Fibroblast of lung (primary cell): ENCODE results near the gene ZCRB1. TPM values are rescaled to one million over a fixed set of nuclear protein-coding genes. Genes with fewer than 3 reads are reported as not detected.

ENCODE experiments used
- DNase-seq, 2 donors: peaks; one replicate each; pipeline versions ENCODE4 v3.0.0 to v3.0.0-alpha.2; 2010; ENCODE audit warnings: low read depth in 2 of 2
- H2AFZ ChIP-seq: 2 replicates; pipeline ENCODE4 v1.5.1; 2012; ENCODE audit warnings: low read length, control low read depth, inconsistent platforms
- H3K27ac ChIP-seq: 2 replicates; pipeline ENCODE4 v1.5.1; 2011; ENCODE audit warnings: low read length, control low read depth; ENCODE audit not compliant: insufficient read depth
- H3K27me3 ChIP-seq: 2 replicates; pipeline ENCODE4 v1.5.1; 2011; ENCODE audit warnings: mild to moderate bottlenecking, low read length; ENCODE audit not compliant: control insufficient read depth, insufficient read depth
- H3K36me3 ChIP-seq: 2 replicates; pipeline ENCODE4 v1.5.1; 2011; ENCODE audit warnings: low read length; ENCODE audit not compliant: control insufficient read depth, insufficient read depth
- H3K4me1 ChIP-seq: 2 replicates; pipeline ENCODE4 v1.5.1; 2011; ENCODE audit warnings: low read length; ENCODE audit not compliant: control insufficient read depth, insufficient read depth; ENCODE audit errors: extremely low read depth
- H3K4me2 ChIP-seq: 2 replicates; pipeline ENCODE4 v1.5.1; 2011; ENCODE audit warnings: low read length, control low read depth; ENCODE audit not compliant: insufficient read depth; ENCODE audit errors: extremely low read depth
- H3K4me3 ChIP-seq, 4 experiments: fragments of 200-600 bp in 1 of 4; sonication (generic) in 1 of 4; replicated peaks in 1 of 4; 2 replicates each; pipeline ENCODE4 v1.5.1; 2011 to 2016; ENCODE audit warnings: low read length in 4 of 4, low read depth in 3 of 4, mild to moderate bottlenecking in 3 of 4, control low read depth in 2 of 4, inconsistent platforms in 1 of 4, mixed read lengths in 1 of 4; ENCODE audit not compliant: insufficient read depth in 1 of 4; ENCODE audit errors: control extremely low read depth in 1 of 4
- H3K79me2 ChIP-seq: 2 replicates; pipeline ENCODE4 v1.5.1; 2012; ENCODE audit warnings: mild to moderate bottlenecking, low read length, inconsistent platforms; ENCODE audit not compliant: control insufficient read depth, insufficient read depth
- H3K9ac ChIP-seq: 2 replicates; pipeline ENCODE4 v1.5.1; 2011; ENCODE audit warnings: mild to moderate bottlenecking, low read length, control low read depth; ENCODE audit not compliant: insufficient read depth
- H3K9me3 ChIP-seq: 2 replicates; pipeline ENCODE4 v1.5.1; 2012; ENCODE audit warnings: low read depth, low read length; ENCODE audit not compliant: control insufficient read depth, insufficient read depth
- H4K20me1 ChIP-seq: 2 replicates; pipeline ENCODE4 v1.5.1; 2011; ENCODE audit warnings: low read length; ENCODE audit not compliant: control insufficient read depth, insufficient read depth; ENCODE audit errors: extremely low read depth
- CTCF ChIP-seq, 2 donors: IDR thresholded peaks in 1 of 2; conservative IDR thresholded peaks in 1 of 2; 1 replicate in 1 of 2; 2 replicates in 1 of 2; pipeline ENCODE4 v1.5.1; 2011 to 2012; ENCODE audit warnings: low read length in 2 of 2, control low read depth in 1 of 2, inconsistent platforms in 1 of 2, low read depth in 1 of 2, mild to moderate bottlenecking in 1 of 2
- EZH2 ChIP-seq: IDR thresholded peaks from 2 replicates; pipeline ENCODE4 v1.5.1; 2012; ENCODE audit warnings: low read length, control low read depth, mild to moderate bottlenecking; ENCODE audit errors: missing control alignments
- polyA plus RNA-seq, 2 donors: library from polyadenylated mRNA; depleted of rRNA in 1 of 2; stranded (reverse) in 1 of 2; unstranded in 1 of 2; fragments of >200 nt; gene quantifications; 2 replicates each; pipeline ENCODE4 v1.2.1, GENCODE V29; 2011 to 2012; ENCODE audit warnings: missing spikeins in 1 of 2
- total RNA-seq: library from RNA; depleted of rRNA; stranded (reverse); fragments of >200 nt; gene quantifications from 2 replicates; pipeline ENCODE4 v1.2.1, GENCODE V29; 2014

The ZCRB1 gene
- total and polyA plus RNA-seq, 2 donors (not counting 1 experiment from before 2014, with no cell fraction given), result 31.2 to 78.0 TPM

GRCh38 chr12:42315108-42315507 lies 10.8 kb downstream of the ZCRB1 start:
- no peaks in the 10 kb centered on the region for H3K27me3 ChIP-seq
- no peak overlapping the region for H3K27ac ChIP-seq
- TF ChIP-seq CTCF (conservative IDR thresholded peaks at IDR 0.05 in 1 of 2, IDR thresholded peaks at IDR 0.05 in 1 of 2; ENCODE audit: low read depth in 1 of 2, low read length in 2 of 2), result no peak
- H3K4me1 ChIP-seq, result no peaks in the 10 kb centered on the region
- H3K4me3 ChIP-seq, result no peak overlapping the region
- peaks cover 3% of the 10 kb centered on the region for H3K36me3 ChIP-seq
- H3K9me3 ChIP-seq, result no peaks in the 10 kb centered on the region
- no peaks in the 10 kb centered on the region for H3K79me2 ChIP-seq
- DNase-seq, result no peak
- no peak overlapping the region for H3K4me2 ChIP-seq
- no peak overlapping the region for H2AFZ ChIP-seq
- H3K9ac ChIP-seq, result no peak overlapping the region
- H4K20me1 ChIP-seq, result no peaks in the 10 kb centered on the region

- no peak overlapping the region for H3K27ac ChIP-seq
- no peak overlapping the region for H3K4me2 ChIP-seq
- H4K20me1 ChIP-seq, result no peaks in the 10 kb centered on the region
- H3K36me3 ChIP-seq, result peaks cover under 1% of the 10 kb centered on the region
- no peak overlapping the region for H3K9ac ChIP-seq
- no peaks in the 10 kb centered on the region for H3K79me2 ChIP-seq
- TF ChIP-seq EZH2, result no peak
- H2AFZ ChIP-seq, result no peak overlapping the region
- no peaks in the 10 kb centered on the region for H3K9me3 ChIP-seq
- H3K27me3 ChIP-seq, result no peaks in the 10 kb centered on the region
- no peaks in the 10 kb centered on the region for H3K4me1 ChIP-seq
- DNase-seq, result no peak
- H3K4me3 ChIP-seq, result no peak overlapping the region
These were observed 15.9 kb downstream of the ZCRB1 start for GRCh38 chr12:42309996-42310395.

- H3K36me3 ChIP-seq, result no peaks in the 10 kb centered on the region
- no peaks in the 10 kb centered on the region for H3K4me1 ChIP-seq
- no peak overlapping the region for H3K4me2 ChIP-seq
- no peak overlapping the region for H2AFZ ChIP-seq
- TF ChIP-seq CTCF (conservative IDR thresholded peaks at IDR 0.05 in 1 of 2, IDR thresholded peaks at IDR 0.05 in 1 of 2; ENCODE audit: low read depth in 1 of 2, low read length in 2 of 2), result no peak
- TF ChIP-seq EZH2, result no peak
- H3K27me3 ChIP-seq, result no peaks in the 10 kb centered on the region
- no peak overlapping the region for H3K27ac ChIP-seq
- H4K20me1 ChIP-seq, result no peaks in the 10 kb centered on the region
- H3K9ac ChIP-seq, result no peak overlapping the region
- no peak overlapping the region for H3K4me3 ChIP-seq
- H3K9me3 ChIP-seq, result no peaks in the 10 kb centered on the region
- no peak for DNase-seq
- H3K79me2 ChIP-seq, result no peaks in the 10 kb centered on the region
These were observed 17.5 kb downstream of the ZCRB1 start for GRCh38 chr12:42308390-42308789.
